Ishikawa (cell line): Measurements from ENCODE around the gene TECTB.

Experiments
- CEBPB ChIP-seq: IDR thresholded peaks from 2 replicates; pipeline ENCODE4 v1.6.1; 2012
- CREB1 ChIP-seq: IDR thresholded peaks from 2 replicates; pipeline ENCODE4 v1.6.1; 2012; ENCODE audit warnings: low read depth
- EGR1 ChIP-seq: IDR thresholded peaks from 2 replicates; pipeline ENCODE4 v1.6.1; 2012
- EP300 ChIP-seq: IDR thresholded peaks from 2 replicates; pipeline ENCODE4 v1.6.1; 2012; ENCODE audit warnings: borderline replicate concordance
- FOXM1 ChIP-seq: IDR thresholded peaks from 2 replicates; pipeline ENCODE4 v1.6.1; 2012; ENCODE audit warnings: low read depth, borderline replicate concordance
- NFIC ChIP-seq: IDR thresholded peaks from 2 replicates; pipeline ENCODE4 v1.6.1; 2012
- RAD21 ChIP-seq: IDR thresholded peaks from 2 replicates; pipeline ENCODE4 v1.6.1; 2012; ENCODE audit warnings: low read depth
- TAF1 ChIP-seq: IDR thresholded peaks from 2 replicates; pipeline ENCODE4 v1.6.1; 2012; ENCODE audit warnings: low read depth, mild to moderate bottlenecking
- TCF12 ChIP-seq: IDR thresholded peaks from 2 replicates; pipeline ENCODE4 v1.6.1; 2012; ENCODE audit warnings: low read depth
- USF1 ChIP-seq: IDR thresholded peaks from 2 replicates; pipeline ENCODE4 v1.6.1; 2012
- ZBTB7A ChIP-seq: IDR thresholded peaks from 2 replicates; pipeline ENCODE4 v1.6.1; 2012; ENCODE audit warnings: low read depth
- TF ChIP-seq, protein P1 (sequence below): IDR thresholded peaks from 2 replicates; pipeline ENCODE4 v1.6.1; 2012; ENCODE audit warnings: low read depth, mild to moderate bottlenecking

The TECTB gene

DNA sequence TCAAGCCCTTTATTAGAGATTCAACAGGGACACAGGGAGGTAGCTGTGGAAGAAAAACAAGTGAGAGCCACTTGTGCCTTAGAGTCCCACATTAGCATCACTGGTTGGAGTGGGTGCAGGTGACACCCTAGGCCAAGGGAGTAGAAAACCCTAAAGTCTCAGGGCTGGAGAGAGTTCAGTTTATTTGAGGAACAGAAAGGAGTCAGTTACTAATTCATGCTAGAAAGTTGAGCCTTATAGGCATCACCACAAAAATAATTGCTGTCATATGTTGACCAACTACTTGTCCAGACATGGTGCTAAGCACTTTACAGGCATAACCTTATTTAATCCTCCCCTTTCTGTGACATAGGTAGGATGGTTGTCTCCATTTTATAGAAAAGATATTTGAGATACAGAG is 69.8 kb downstream of the TECTB start:
- TF ChIP-seq EGR1: no peak
- TF ChIP-seq, protein P1, sequence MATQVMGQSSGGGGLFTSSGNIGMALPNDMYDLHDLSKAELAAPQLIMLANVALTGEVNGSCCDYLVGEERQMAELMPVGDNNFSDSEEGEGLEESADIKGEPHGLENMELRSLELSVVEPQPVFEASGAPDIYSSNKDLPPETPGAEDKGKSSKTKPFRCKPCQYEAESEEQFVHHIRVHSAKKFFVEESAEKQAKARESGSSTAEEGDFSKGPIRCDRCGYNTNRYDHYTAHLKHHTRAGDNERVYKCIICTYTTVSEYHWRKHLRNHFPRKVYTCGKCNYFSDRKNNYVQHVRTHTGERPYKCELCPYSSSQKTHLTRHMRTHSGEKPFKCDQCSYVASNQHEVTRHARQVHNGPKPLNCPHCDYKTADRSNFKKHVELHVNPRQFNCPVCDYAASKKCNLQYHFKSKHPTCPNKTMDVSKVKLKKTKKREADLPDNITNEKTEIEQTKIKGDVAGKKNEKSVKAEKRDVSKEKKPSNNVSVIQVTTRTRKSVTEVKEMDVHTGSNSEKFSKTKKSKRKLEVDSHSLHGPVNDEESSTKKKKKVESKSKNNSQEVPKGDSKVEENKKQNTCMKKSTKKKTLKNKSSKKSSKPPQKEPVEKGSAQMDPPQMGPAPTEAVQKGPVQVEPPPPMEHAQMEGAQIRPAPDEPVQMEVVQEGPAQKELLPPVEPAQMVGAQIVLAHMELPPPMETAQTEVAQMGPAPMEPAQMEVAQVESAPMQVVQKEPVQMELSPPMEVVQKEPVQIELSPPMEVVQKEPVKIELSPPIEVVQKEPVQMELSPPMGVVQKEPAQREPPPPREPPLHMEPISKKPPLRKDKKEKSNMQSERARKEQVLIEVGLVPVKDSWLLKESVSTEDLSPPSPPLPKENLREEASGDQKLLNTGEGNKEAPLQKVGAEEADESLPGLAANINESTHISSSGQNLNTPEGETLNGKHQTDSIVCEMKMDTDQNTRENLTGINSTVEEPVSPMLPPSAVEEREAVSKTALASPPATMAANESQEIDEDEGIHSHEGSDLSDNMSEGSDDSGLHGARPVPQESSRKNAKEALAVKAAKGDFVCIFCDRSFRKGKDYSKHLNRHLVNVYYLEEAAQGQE: no peak
- TF ChIP-seq TCF12: no peak
- TF ChIP-seq RAD21: no peak
- TF ChIP-seq NFIC: no peak
- TF ChIP-seq EP300: no peak
- TF ChIP-seq CREB1: no peak
- TF ChIP-seq USF1: no peak
- TF ChIP-seq FOXM1: no peak
- TF ChIP-seq TAF1: no peak
- TF ChIP-seq CEBPB: no peak
- TF ChIP-seq ZBTB7A: no peak
